ENCODE data around the gene SIAH2.

DNA sequence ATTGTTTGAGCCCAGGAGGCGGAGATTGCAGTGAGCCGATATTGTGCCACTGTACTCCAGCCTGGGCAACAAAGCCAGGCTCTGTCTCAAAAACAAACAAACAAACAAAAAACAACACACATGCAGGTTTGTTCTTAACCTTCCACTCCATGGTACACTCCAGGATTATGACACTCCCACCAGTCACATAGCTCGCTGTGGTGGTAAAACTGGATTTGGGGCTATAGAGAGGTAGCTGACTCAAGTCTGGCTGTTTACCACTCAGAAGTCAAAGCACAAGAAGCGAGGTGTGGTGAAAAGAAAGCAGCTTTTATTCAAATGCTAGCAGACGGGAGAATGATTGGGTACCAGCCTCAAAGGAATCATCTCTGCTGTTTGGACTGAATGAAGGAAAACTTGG is 49.0 kb upstream of the SIAH2 start:
- TF ChIP-seq GATA2 (IDR thresholded peaks at IDR 0.05; ENCODE audit: low read depth, low read length): no peak
- TF ChIP-seq GATA3 (IDR thresholded peaks at IDR 0.05; ENCODE audit: low read depth, low read length): no peak

Data from SH-SY5Y (cell line).